Activated naive CD4-positive, alpha-beta T cell treated with anti-CD3 and anti-CD28 coated beads, Interleukin-2, amount 50 U/mL, for 24 hours (primary cell): ENCODE measurements around the gene SIGLEC8.
"Not testable (repeated sequence)": the region's sequence is repeated elsewhere in the genome, so short reads cannot be mapped to it uniquely, and the experiment has no call there.

Experiments
- H3K27ac Mint-ChIP-seq: one replicate; pipeline ENCODE4 v1.8.0; 2021; ENCODE audit warnings: mild to moderate bottlenecking, mixed read lengths
- H3K27me3 Mint-ChIP-seq: one replicate; pipeline ENCODE4 v1.8.0; 2021; ENCODE audit warnings: mixed read lengths
- H3K36me3 Mint-ChIP-seq: one replicate; pipeline ENCODE4 v1.8.0; 2021; ENCODE audit warnings: mixed read lengths
- H3K4me1 Mint-ChIP-seq: one replicate; pipeline ENCODE4 v1.8.0; 2021; ENCODE audit warnings: mixed read lengths
- H3K4me3 Mint-ChIP-seq: one replicate; pipeline ENCODE4 v1.8.0; 2021; ENCODE audit warnings: mild to moderate bottlenecking, mixed read lengths
- H3K9me3 Mint-ChIP-seq: one replicate; pipeline ENCODE4 v1.8.0; 2021; ENCODE audit warnings: mixed read lengths

SIGLEC8 gene

DNA sequence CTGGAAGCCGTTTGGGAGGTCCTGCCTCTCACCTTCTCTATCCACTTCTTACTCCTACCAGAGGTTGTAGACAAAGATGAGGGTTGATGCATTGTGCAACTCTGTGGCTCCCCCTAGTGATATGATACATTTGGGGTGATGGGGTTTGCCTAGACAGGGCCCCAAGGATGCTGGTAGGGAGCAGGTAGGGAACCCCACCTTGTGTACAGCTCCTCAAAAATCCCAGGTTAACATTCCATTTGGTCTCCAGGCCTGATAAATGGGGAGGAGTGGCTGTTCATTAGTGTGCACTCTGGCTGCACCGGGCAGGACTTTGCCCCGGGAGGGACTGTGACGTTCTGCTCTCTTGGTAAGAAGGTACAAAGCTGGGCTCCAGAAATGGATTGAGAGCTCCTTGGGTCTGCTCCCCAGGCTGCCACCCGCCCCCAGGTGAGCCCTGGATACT is 19.2 kb downstream of the SIGLEC8 start:
- Mint-ChIP-seq H3K36me3 (peaks cover 1% of the 10 kb centered on the region), H3K27me3 (no peaks in the 10 kb centered on the region), H3K9me3 (no peaks in the 10 kb centered on the region), H3K4me1 (peaks cover 51% of the 10 kb centered on the region), H3K27ac (peak overlapping the region; percentile 17), H3K4me3 (no peak overlapping the region)

DNA sequence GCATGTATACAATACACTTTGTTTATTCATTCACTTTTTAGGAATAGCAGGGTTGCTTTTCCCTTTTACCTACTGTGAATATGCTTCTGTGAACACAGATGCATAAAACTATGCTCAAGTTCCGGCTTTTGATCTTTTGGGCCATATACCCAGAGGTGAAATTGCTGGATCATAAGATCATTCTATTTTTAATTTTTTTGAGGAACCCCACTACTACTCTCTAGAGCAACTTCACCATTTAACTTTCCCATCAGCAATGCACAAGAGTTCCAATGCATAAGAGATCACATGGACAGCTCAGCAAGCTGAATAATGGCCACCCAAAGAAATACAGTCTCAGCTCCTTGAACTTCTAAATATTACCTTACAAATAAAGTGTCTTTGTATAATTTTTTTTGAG is 23.8 kb downstream of the SIGLEC8 start:
- H3K9me3 Mint-ChIP-seq = no peaks in the 10 kb centered on the region
- H3K4me3 Mint-ChIP-seq = no peak overlapping the region
- peaks cover 11% of the 10 kb centered on the region for H3K4me1 Mint-ChIP-seq
- no peaks in the 10 kb centered on the region for H3K36me3 Mint-ChIP-seq
- H3K27ac Mint-ChIP-seq = no peak overlapping the region
- H3K27me3 Mint-ChIP-seq = no peaks in the 10 kb centered on the region

DNA sequence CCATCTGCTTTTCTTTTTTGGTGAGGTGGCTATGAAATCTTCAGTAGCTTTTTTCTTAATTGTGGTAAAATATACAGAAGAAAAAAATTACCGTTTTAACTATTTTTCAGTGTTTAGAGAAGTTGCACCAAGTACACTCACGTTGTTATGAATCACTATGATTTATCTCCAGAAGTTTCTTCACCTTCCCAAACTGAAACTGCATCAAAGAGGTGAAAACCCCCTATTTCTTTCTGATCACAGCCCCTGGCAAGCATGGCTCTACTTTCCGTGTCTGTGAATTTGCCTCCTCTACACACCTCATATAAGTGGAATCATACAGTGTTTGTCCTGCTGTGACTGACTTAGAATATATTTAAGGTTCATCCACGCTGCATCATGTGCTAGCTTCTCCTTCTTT is 25.2 kb downstream of the SIGLEC8 start:
- Mint-ChIP-seq H3K27me3 (no peaks in the 10 kb centered on the region), H3K4me3 (no peak overlapping the region), H3K4me1 (peaks cover under 1% of the 10 kb centered on the region), H3K36me3 (no peaks in the 10 kb centered on the region), H3K9me3 (no peaks in the 10 kb centered on the region), H3K27ac (no peak overlapping the region)

DNA sequence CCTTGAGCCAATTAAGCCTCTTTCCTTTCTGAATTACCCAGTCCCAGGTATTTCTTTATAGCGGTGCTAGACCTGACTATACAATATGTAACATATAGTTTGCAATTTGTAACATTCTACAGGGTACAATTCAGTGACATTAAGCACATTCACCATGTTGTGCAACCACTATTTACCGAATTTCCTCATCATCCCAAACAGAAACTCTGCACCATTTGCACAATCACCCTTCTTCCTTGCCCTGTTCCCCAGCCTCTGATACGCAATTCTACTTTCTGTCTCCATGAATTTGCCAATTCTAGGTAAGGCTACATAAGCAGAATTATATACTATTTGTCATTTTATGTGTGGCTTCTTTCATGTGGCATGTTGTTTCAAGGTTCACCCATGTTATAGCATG is 27.1 kb downstream of the SIGLEC8 start:
- Mint-ChIP-seq H3K36me3 (no peaks in the 10 kb centered on the region), H3K27ac (no peak overlapping the region), H3K9me3 (no peaks in the 10 kb centered on the region), H3K4me3 (no peak overlapping the region), H3K27me3 (no peaks in the 10 kb centered on the region), H3K4me1 (no peaks in the 10 kb centered on the region)

- Mint-ChIP-seq H3K4me3 (no peak overlapping the region), H3K36me3 (no peaks in the 10 kb centered on the region), H3K4me1 (no peaks in the 10 kb centered on the region), H3K27ac (no peak overlapping the region), H3K27me3 (no peaks in the 10 kb centered on the region), H3K9me3 (no peaks in the 10 kb centered on the region)
These were observed 28.0 kb downstream of the SIGLEC8 start for GRCh38 chr19:51430221-51430620.

- H3K27ac Mint-ChIP-seq = no peak overlapping the region
- peaks cover 3% of the 10 kb centered on the region for H3K4me1 Mint-ChIP-seq
- H3K4me3 Mint-ChIP-seq = no peak overlapping the region
- H3K36me3 Mint-ChIP-seq = no peaks in the 10 kb centered on the region
- H3K9me3 Mint-ChIP-seq = no peaks in the 10 kb centered on the region
- peaks cover 6% of the 10 kb centered on the region for H3K27me3 Mint-ChIP-seq
These were observed 31.1 kb downstream of the SIGLEC8 start for GRCh38 chr19:51427201-51427600.

DNA sequence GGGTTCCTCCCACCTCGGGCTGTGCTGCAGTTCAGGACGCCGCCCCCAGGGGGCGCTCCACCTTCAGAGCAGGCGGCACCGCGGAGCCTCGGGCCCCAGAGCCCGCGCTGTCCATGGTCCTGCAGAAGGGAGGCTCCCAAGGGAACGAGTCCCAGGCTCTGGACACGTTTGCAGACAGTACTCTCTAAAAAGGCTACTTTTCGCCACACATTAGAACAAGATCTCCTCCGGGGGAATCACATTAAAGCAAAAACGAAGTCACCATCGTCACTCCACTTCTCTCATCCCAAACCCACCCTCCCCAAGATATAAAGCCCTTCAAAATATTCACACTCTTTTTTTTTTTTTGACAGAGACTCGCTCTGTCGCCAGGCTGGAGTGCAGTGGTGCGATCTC is 36.2 kb downstream of the SIGLEC8 start:
- no peak overlapping the region for H3K4me3 Mint-ChIP-seq
- no peak overlapping the region for H3K27ac Mint-ChIP-seq
- no peaks in the 10 kb centered on the region for H3K9me3 Mint-ChIP-seq
- no peaks in the 10 kb centered on the region for H3K36me3 Mint-ChIP-seq
- H3K27me3 Mint-ChIP-seq = peaks cover 17% of the 10 kb centered on the region
- peaks cover 8% of the 10 kb centered on the region for H3K4me1 Mint-ChIP-seq

- Mint-ChIP-seq H3K9me3 (no peaks in the 10 kb centered on the region), H3K27me3 (peaks cover 17% of the 10 kb centered on the region), H3K4me3 (no peak overlapping the region), H3K36me3 (no peaks in the 10 kb centered on the region), H3K4me1 (peaks cover 9% of the 10 kb centered on the region), H3K27ac (no peak overlapping the region)
These were observed 36.8 kb downstream of the SIGLEC8 start for GRCh38 chr19:51421229-51422052.

DNA sequence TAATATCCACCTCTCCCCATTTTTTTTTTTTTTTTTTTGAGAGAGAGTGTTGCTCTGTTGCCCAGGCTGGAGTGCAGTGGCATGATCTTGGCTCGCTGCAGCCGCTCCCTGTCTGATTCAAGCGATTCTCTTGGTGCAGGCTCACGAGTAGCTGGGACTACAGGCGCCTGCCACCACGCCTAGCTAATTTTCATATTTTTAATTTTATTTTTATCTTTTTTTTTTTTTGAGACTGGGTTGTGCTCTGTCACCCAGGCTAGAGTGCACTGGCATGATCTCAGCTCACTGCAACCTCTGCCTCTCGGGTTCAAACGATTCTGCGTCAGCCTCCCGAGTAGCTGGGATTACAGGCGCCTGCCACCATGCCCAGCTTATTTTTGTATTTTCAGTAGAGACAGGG is 37.7 kb downstream of the SIGLEC8 start:
- not testable (repeated sequence) for H3K27ac Mint-ChIP-seq, H3K4me1 Mint-ChIP-seq, H3K9me3 Mint-ChIP-seq, H3K4me3 Mint-ChIP-seq, H3K36me3 Mint-ChIP-seq
- H3K27me3 Mint-ChIP-seq = peaks cover 17% of the 10 kb centered on the region

GRCh38 chr19:51418707-51419106 is 39.5 kb downstream of the SIGLEC8 start:
- Mint-ChIP-seq H3K4me1 (peaks cover 9% of the 10 kb centered on the region), H3K4me3 (no peak overlapping the region)

DNA sequence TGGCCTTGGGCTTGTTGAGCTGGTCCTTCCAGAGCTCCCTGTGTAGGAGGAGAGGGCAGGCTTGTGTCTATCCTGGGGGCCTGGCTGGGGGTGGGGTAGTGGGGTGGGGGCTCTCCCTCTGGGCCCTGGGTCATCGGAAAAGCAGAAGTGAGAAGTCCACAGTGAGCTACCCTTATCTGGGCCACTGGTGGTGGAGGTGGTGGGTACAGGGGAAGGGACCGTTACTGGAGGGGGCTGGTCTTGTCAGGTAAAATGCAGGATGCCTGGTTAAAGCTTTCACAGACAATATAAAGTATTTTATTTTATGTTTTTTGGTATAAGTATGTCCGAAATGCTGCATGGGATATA is 40.5 kb downstream of the SIGLEC8 start:
- H3K27me3 Mint-ChIP-seq = peaks cover 11% of the 10 kb centered on the region
- H3K36me3 Mint-ChIP-seq = no peaks in the 10 kb centered on the region
- H3K4me3 Mint-ChIP-seq = no peak overlapping the region
- H3K4me1 Mint-ChIP-seq = peaks cover 9% of the 10 kb centered on the region
- H3K27ac Mint-ChIP-seq = no peak overlapping the region
- no peaks in the 10 kb centered on the region for H3K9me3 Mint-ChIP-seq

More at GRCh38 chr19:51418707-51419106, 39.5 kb downstream of the SIGLEC8 start:
- H3K36me3 Mint-ChIP-seq = no peaks in the 10 kb centered on the region
- no peaks in the 10 kb centered on the region for H3K9me3 Mint-ChIP-seq
- H3K27ac Mint-ChIP-seq = peak overlapping the region; percentile 51
- H3K27me3 Mint-ChIP-seq = peaks cover 15% of the 10 kb centered on the region

DNA sequence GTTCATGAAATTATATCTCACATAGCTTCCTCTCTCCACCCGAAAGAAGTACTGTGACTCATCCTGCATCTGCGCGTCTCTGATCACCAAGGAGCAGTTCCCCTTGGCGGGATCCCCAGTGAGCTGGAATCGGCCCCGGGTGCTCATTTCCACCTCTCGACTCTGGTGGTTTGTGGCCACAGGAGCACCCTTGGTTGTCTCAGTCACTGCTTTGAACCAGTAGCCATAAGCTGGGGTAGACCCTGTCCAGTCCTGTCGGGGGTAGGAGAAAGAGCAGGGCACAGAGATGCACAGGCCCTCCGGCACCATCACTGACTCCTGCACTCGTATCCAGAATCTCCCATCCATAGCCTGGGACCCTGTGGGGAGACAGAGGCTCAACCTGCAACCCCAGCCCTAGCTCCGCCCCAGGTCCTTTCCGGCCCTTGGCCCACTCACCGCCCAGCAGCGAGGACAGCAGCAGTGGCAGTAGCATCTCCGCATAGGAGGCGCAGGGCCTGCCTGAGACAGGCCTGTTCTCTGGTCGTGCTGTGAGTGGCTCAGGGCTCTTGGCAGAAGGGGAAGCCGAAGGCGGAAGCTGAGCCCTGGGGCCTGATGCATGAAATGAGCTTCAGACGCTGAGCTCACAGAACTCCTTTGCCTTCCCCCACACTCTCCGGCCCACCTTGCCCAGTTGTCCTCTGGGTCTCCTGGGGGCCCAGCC is 41.0 kb downstream of the SIGLEC8 start, which contains the start of gene SIGLEC10:
Gene SIGLEC10, minus strand, starts transcription at position 536 of the 703 bp plus-strand sequence. Its CDS starts 61 bp downstream, at position 475.
- H3K27me3 Mint-ChIP-seq = peaks cover 11% of the 10 kb centered on the region
- H3K27ac Mint-ChIP-seq = no peak within 1 kb of the TSS
- H3K4me3 Mint-ChIP-seq = no peak within 1 kb of the TSS
- no peaks in the 10 kb centered on the region for H3K9me3 Mint-ChIP-seq
- no peaks in the 10 kb centered on the region for H3K36me3 Mint-ChIP-seq
- peaks cover 6% of the 10 kb centered on the region for H3K4me1 Mint-ChIP-seq

GRCh38 chr19:51416422-51416821 is 41.8 kb downstream of the SIGLEC8 start:
- H3K36me3 Mint-ChIP-seq, H3K27ac Mint-ChIP-seq, H3K4me1 Mint-ChIP-seq, H3K27me3 Mint-ChIP-seq, H3K9me3 Mint-ChIP-seq, H3K4me3 Mint-ChIP-seq: not testable (repeated sequence)

DNA sequence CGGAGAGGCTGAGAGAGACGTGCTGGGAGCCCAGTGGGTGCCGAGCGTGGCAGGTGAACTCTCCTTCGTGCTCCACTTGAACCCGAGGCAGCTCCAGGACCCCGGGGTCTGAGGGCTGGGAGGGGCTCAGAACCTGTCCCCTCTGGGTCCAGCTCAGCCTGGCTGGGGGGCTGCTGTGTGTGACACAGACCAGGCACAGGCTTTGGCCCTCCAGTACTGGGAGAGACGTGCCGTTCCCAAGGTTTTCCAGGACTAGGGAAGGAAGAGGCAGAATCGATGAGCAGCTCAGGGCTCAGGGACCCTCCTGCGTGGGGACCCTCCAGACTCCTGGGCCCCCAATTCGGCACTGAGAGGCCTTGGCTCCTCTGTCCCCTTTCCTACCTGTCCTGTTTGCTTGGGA is 43.1 kb downstream of the SIGLEC8 start:
- Mint-ChIP-seq H3K27ac (no peak overlapping the region), H3K4me1 (peaks cover 6% of the 10 kb centered on the region), H3K27me3 (peaks cover 5% of the 10 kb centered on the region), H3K4me3 (no peak overlapping the region), H3K36me3 (no peaks in the 10 kb centered on the region), H3K9me3 (no peaks in the 10 kb centered on the region)

GRCh38 chr19:51410950-51411748 is 47.1 kb downstream of the SIGLEC8 start:
- no peaks in the 10 kb centered on the region for H3K4me1 Mint-ChIP-seq
- no peaks in the 10 kb centered on the region for H3K36me3 Mint-ChIP-seq
- H3K27me3 Mint-ChIP-seq = peaks cover 6% of the 10 kb centered on the region
- no peaks in the 10 kb centered on the region for H3K9me3 Mint-ChIP-seq
- no peak overlapping the region for H3K27ac Mint-ChIP-seq
- no peak overlapping the region for H3K4me3 Mint-ChIP-seq
